Activated naive CD8-positive, alpha-beta T cell treated with anti-CD3 and anti-CD28 coated beads, Interleukin-2, amount 50 U/mL, for 24 hours (primary cell): ENCODE measurements around the gene SYNGAP1.
"Not testable (repeated sequence)": the region's sequence is repeated elsewhere in the genome, so short reads cannot be mapped to it uniquely, and the experiment has no call there.

ENCODE experiments used
- ATAC-seq: fragments of 150-1000 bp; cut with Tn5 transposase; one replicate; pipeline ENCODE4 v1.10.0; 2021
- DNase-seq: peaks from one replicate; pipeline ENCODE4 v3.0.0; 2021
- H3K27ac Mint-ChIP-seq: one replicate; pipeline ENCODE4 v1.8.0; 2021; ENCODE audit warnings: mild to moderate bottlenecking, mixed read lengths
- H3K27me3 Mint-ChIP-seq: one replicate; pipeline ENCODE4 v1.8.0; 2021; ENCODE audit warnings: mixed read lengths
- H3K36me3 Mint-ChIP-seq: one replicate; pipeline ENCODE4 v1.8.0; 2021; ENCODE audit warnings: low read depth, mixed read lengths
- H3K4me1 Mint-ChIP-seq: one replicate; pipeline ENCODE4 v1.8.0; 2021; ENCODE audit warnings: mixed read lengths
- H3K4me3 Mint-ChIP-seq: one replicate; pipeline ENCODE4 v1.8.0; 2021; ENCODE audit warnings: mild to moderate bottlenecking, moderate library complexity, mixed read lengths
- H3K9me3 Mint-ChIP-seq: one replicate; pipeline ENCODE4 v1.8.0; 2021; ENCODE audit warnings: mixed read lengths

The SYNGAP1 gene

DNA sequence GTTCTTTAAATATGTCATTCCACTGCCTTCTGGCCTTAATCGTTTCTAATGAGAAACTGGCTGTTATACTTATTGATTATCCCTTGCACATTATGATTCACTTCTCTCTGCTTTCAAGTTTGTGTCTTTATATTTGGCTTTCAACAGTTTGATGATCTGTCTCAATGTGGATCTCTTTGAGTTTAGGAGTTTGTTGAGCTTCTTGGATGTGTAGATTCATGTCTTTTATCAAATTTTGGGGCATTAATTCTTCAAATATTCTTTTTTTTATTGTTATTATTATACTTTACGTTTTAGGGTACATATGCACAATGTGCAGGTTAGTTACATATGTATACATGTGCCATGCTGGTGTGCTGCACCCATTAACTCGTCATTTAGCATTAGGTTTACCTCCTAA is 63.8 kb downstream of the SYNGAP1 start:
- H3K27me3 Mint-ChIP-seq, result no peaks in the 10 kb centered on the region
- DNase-seq, result no peak
- H3K4me3 Mint-ChIP-seq, result no peak overlapping the region
- no peaks in the 10 kb centered on the region for H3K36me3 Mint-ChIP-seq
- H3K27ac Mint-ChIP-seq, result no peak overlapping the region
- no peak for ATAC-seq
- no peaks in the 10 kb centered on the region for H3K4me1 Mint-ChIP-seq
- no peaks in the 10 kb centered on the region for H3K9me3 Mint-ChIP-seq

DNA sequence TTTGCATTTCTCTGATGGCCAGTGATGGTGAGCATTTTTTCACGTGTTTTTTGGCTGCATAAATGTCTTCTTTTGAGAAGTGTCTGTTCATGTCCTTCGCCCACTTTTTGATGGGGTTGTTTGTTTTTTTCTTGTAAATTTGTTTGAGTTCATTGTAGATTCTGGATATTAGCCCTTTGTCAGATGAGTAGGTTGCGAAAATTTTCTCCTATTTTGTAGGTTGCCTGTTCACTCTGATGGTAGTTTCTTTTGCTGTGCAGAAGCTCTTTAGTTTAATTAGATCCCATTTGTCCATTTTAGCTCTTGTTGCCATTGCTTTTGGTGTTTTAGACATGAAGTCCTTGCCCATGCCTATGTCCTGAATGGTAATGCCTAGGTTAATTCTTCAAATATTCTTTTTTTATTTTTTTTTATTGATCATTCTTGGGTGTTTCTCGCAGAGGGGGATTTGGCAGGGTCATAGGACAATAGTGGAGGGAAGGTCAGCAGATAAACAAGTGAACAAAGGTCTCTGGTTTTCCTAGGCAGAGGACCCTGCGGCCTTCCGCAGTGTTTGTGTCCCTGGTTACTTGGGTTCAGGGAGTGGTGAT is 64.9 kb downstream of the SYNGAP1 start:
- DNase-seq, result not testable (repeated sequence)

DNA sequence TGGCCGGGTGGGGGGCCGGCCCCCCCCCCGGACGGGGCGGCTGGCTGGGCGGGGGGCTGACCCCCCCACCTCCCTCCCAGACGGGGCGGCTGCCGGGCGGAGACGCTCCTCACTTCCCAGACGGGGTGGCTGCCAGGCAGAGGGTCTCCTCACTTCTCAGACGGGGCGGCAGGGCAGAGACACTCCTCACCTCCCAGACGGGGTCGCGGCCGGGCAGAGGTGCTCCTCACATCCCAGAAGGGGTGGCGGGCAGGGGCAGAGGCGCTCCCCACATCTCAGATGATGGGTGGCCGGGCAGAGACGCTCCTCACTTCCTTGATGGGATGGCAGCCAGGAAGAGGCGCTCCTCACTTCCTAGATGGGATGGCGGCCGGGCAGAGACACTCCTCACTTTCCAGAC is 65.8 kb downstream of the SYNGAP1 start:
- not testable (repeated sequence) for H3K4me1 Mint-ChIP-seq, H3K9me3 Mint-ChIP-seq, DNase-seq, H3K4me3 Mint-ChIP-seq, ATAC-seq, H3K27me3 Mint-ChIP-seq, H3K36me3 Mint-ChIP-seq, H3K27ac Mint-ChIP-seq

More for the DNA sequence above, 64.9 kb downstream of the SYNGAP1 start:
- not testable (repeated sequence) for H3K9me3 Mint-ChIP-seq, ATAC-seq, H3K4me3 Mint-ChIP-seq, H3K27ac Mint-ChIP-seq, H3K4me1 Mint-ChIP-seq, H3K36me3 Mint-ChIP-seq, H3K27me3 Mint-ChIP-seq

DNA sequence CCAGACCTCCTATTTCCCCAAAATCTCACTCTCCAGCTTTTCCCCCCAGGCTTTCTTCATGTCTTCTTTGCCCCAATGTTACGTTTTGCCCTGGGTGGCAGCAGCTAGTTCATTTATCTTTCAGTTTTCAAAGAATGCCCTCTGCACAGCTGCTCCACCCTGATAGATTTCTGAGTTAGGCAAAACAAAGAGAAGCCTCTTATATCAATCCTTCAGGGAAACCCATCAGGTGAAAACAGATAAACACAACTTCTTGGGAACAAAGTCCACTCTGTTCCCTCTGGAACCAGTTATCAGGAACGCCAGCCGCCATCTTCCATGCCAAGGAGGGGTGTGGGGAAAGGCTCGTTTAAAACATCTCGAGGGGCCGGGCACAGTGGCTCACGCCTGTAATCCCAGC is 68.5 kb downstream of the SYNGAP1 start:
- no peak overlapping the region for H3K27ac Mint-ChIP-seq

DNA sequence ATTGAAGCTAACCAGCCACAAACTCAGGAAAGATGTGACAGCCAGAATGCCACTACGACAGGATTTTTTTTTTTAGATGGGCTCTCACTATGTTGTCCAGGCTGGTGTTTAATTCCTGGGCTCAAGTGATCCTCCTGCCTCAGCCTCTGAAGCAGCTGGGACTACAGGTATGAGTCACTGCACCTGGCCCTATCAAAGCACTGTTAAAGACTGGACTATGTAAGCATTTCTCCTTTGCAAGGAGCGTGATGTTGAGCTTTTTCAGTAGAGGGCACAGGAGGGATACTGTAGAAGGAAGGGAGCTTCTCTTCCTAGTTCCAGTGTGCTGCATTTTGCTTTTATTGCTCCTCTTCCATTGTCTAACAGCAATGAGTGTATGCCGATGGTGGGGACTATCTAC is 70.3 kb downstream of the SYNGAP1 start:
- no peaks in the 10 kb centered on the region for H3K4me1 Mint-ChIP-seq
- no peaks in the 10 kb centered on the region for H3K36me3 Mint-ChIP-seq
- H3K9me3 Mint-ChIP-seq, result no peaks in the 10 kb centered on the region

More for the DNA sequence above, 68.5 kb downstream of the SYNGAP1 start:
- H3K36me3 Mint-ChIP-seq, result no peaks in the 10 kb centered on the region
- H3K9me3 Mint-ChIP-seq, result no peaks in the 10 kb centered on the region
- no peaks in the 10 kb centered on the region for H3K4me1 Mint-ChIP-seq
- no peak overlapping the region for H3K4me3 Mint-ChIP-seq
- no peak for DNase-seq
- no peak for ATAC-seq
- no peaks in the 10 kb centered on the region for H3K27me3 Mint-ChIP-seq

DNA sequence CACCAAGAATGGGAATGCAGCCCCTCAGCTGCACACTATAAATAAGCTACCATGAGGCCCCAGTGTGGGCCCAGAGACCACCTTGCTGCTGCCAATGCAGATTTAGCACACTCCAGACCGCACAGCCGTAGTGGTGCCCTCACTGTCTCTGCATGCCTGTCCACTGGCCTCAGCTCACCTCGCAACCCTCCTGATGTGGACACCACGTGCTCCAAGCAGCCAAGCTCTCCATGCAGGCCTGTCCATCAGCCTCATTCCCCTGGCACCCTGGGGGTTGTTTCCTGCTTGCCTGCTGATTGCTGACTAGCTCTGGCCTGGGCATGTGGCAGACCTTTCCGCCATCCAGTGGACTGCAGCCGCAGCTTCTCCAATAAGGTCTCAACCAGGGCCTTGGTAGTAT is 70.8 kb downstream of the SYNGAP1 start:
- Mint-ChIP-seq H3K27ac (no peak overlapping the region), H3K4me1 (no peaks in the 10 kb centered on the region), H3K27me3 (no peaks in the 10 kb centered on the region), H3K4me3 (no peak overlapping the region), H3K36me3 (no peaks in the 10 kb centered on the region), H3K9me3 (no peaks in the 10 kb centered on the region)
- ATAC-seq, result no peak
- no peak for DNase-seq

More for the DNA sequence above, 70.3 kb downstream of the SYNGAP1 start:
- no peak overlapping the region for H3K27ac Mint-ChIP-seq
- ATAC-seq (no peak), DNase-seq (no peak)
- H3K27me3 Mint-ChIP-seq, result no peaks in the 10 kb centered on the region
- H3K4me3 Mint-ChIP-seq, result no peak overlapping the region

DNA sequence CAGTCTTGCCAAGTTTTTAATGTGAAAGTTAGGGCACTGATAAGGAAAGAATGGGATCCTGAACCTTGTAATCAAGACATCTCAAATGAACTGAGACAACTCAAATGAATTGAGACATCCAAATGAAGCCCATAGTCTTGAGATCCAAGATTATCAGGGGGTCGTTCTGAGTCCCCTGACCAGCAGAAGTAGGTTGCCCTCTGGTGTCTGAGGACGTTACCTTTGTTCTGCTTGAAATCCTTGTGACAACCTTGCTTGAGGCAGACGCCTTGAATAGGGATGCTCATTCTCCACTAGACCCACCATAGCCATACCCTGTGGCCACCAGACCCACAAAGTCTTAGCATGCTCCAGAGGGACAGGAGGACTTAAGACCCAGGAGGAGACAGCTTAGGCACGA is 72.2 kb downstream of the SYNGAP1 start:
- no peaks in the 10 kb centered on the region for H3K4me1 Mint-ChIP-seq
- ATAC-seq, result no peak
- no peaks in the 10 kb centered on the region for H3K9me3 Mint-ChIP-seq
- H3K36me3 Mint-ChIP-seq, result no peaks in the 10 kb centered on the region
- DNase-seq, result no peak
- H3K4me3 Mint-ChIP-seq, result no peak overlapping the region
- no peaks in the 10 kb centered on the region for H3K27me3 Mint-ChIP-seq
- H3K27ac Mint-ChIP-seq, result no peak overlapping the region

DNA sequence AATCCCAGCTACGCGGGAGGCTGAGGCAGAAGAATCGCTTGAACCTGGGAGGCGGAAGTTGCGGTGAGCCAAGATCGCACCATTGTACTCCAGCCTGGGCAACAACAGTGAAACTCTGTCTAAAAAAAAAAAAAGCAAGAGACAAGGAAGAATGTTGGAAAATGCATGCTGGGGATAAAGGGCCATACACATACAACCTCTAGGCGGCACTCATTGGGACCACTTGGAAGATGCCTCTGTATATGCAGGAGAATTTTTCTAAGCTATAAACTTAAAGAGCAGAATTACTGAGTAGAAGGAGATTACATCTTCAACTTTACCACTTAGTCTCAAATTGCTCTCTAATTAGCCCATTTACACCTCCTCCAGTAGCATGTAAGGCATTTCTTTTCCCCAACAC is 77.3 kb downstream of the SYNGAP1 start:
- H3K4me3 Mint-ChIP-seq, result no peak overlapping the region
- no peaks in the 10 kb centered on the region for H3K36me3 Mint-ChIP-seq
- no peaks in the 10 kb centered on the region for H3K4me1 Mint-ChIP-seq
- no peak overlapping the region for H3K27ac Mint-ChIP-seq
- no peaks in the 10 kb centered on the region for H3K27me3 Mint-ChIP-seq
- no peaks in the 10 kb centered on the region for H3K9me3 Mint-ChIP-seq
- DNase-seq, result no peak
- ATAC-seq, result no peak

DNA sequence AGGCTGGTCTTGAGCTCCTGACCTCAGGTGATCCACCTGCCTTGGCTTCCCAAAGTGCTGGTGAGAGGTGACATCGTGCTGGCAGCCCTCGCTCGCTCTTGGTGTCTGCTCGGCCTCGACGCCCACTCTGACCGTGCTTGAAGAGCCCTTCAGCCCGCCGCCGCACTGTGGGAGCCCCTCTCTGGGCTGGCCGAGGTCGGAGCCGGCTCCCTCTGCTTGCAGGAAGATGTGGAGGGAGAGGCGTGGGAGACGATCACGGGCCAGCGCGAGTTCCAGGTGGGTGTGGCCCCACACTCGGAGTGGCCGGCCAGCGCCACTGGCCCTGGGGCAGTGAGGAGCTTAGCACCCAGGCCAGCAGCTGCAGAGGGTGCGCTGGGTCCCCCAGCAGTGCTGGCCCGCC is 82.6 kb downstream of the SYNGAP1 start:
- H3K36me3 Mint-ChIP-seq, result no peaks in the 10 kb centered on the region
- DNase-seq, result no peak
- no peaks in the 10 kb centered on the region for H3K9me3 Mint-ChIP-seq
- no peaks in the 10 kb centered on the region for H3K4me1 Mint-ChIP-seq
- ATAC-seq, result no peak
- H3K27me3 Mint-ChIP-seq, result no peaks in the 10 kb centered on the region
- H3K4me3 Mint-ChIP-seq, result no peak overlapping the region
- H3K27ac Mint-ChIP-seq, result no peak overlapping the region

DNA sequence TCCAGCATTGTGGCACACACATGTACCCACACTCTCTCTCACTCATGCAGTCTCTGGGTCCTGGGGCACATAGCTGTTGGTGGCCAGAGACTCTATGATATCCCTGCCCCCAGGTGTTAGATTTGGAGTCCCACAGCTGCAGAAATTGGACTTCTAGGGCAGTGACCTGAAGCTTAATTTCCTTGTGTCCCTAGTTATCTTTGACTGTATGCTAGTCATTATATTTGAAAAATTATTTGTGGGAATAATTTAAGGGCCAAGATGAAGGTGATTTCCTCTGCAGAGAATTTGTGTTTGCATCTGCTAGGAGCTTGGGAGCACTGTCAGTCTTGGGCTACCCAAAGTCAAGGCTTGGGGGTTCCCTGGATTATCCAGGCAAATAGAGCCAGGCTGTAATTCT is 84.6 kb downstream of the SYNGAP1 start:
- H3K4me3 Mint-ChIP-seq, result no peak overlapping the region
- H3K27me3 Mint-ChIP-seq, result peaks cover 8% of the 10 kb centered on the region
- no peaks in the 10 kb centered on the region for H3K36me3 Mint-ChIP-seq
- DNase-seq (no peak), ATAC-seq (no peak)
- no peaks in the 10 kb centered on the region for H3K9me3 Mint-ChIP-seq
- H3K27ac Mint-ChIP-seq, result no peak overlapping the region
- peaks cover 8% of the 10 kb centered on the region for H3K4me1 Mint-ChIP-seq
